Liver (tissue), 9 donors: ENCODE results near the gene LIPM. TPM values are rescaled to one million over a fixed set of nuclear protein-coding genes. Genes with fewer than 3 reads are reported as not detected.

Experiments
- DNase-seq: peaks from one replicate; pipeline ENCODE4 v3.0.0-alpha.2; 2017; ENCODE audit warnings: low spot score
- H3K27ac ChIP-seq, 2 donors: one replicate each; pipeline ENCODE4 v1.7.0; 2013; ENCODE audit warnings: inconsistent platforms in 2 of 2, low read length in 2 of 2, control low read depth in 1 of 2, low read depth in 1 of 2, mild to moderate bottlenecking in 1 of 2
- H3K27me3 ChIP-seq, 4 donors: one replicate each; pipeline versions ENCODE4 v1.6.1 to v1.7.0; 2013; ENCODE audit warnings: low read length in 3 of 4, inconsistent platforms in 1 of 4, mild to moderate bottlenecking in 1 of 4, moderate library complexity in 1 of 4; ENCODE audit not compliant: control insufficient read depth in 4 of 4, insufficient read depth in 4 of 4
- H3K36me3 ChIP-seq, 4 donors: one replicate each; pipeline versions ENCODE4 v1.6.1 to v1.7.0; 2013; ENCODE audit warnings: low read length in 3 of 4, mild to moderate bottlenecking in 3 of 4, low read depth in 1 of 4, moderate library complexity in 1 of 4; ENCODE audit not compliant: control insufficient read depth in 4 of 4, insufficient read depth in 3 of 4
- H3K4me1 ChIP-seq, 4 donors: one replicate each; pipeline versions ENCODE4 v1.6.1 to v1.7.0; 2013; ENCODE audit warnings: low read length in 3 of 4, mild to moderate bottlenecking in 3 of 4, moderate library complexity in 1 of 4; ENCODE audit not compliant: control insufficient read depth in 4 of 4, insufficient read depth in 4 of 4
- H3K4me3 ChIP-seq, 3 donors: one replicate each; pipeline versions ENCODE4 v1.6.1 to v1.7.0; 2013; ENCODE audit warnings: low read length in 3 of 3, control low read depth in 1 of 3, low read depth in 1 of 3, mild to moderate bottlenecking in 1 of 3
- H3K9ac ChIP-seq, 2 donors: one replicate each; pipeline ENCODE4 v1.7.0; 2013; ENCODE audit warnings: low read length in 2 of 2, mild to moderate bottlenecking in 2 of 2, moderate library complexity in 2 of 2, control low read depth in 1 of 2, low read depth in 1 of 2
- H3K9me3 ChIP-seq, 4 donors: one replicate each; pipeline versions ENCODE4 v1.6.1 to v1.7.0; 2013; ENCODE audit warnings: low read length in 3 of 4; ENCODE audit not compliant: control insufficient read depth in 4 of 4
- ATF3 ChIP-seq: IDR thresholded peaks from 2 replicates; pipeline ENCODE4 v1.6.1; 2016; ENCODE audit warnings: antibody characterized with exemption
- CTCF ChIP-seq: fragments of 150-350 bp; IDR thresholded peaks from 2 replicates; pipeline ENCODE4 v1.5.1; 2017; ENCODE audit warnings: improper control_type of control experiment, low read depth, low read length; ENCODE audit not compliant: missing input control
- EGR1 ChIP-seq, 2 donors: IDR thresholded peaks; 2 replicates each; pipeline ENCODE4 v1.6.1; 2016 to 2018; ENCODE audit warnings: antibody characterized with exemption in 2 of 2, low read depth in 2 of 2
- GABPA ChIP-seq, 2 donors: IDR thresholded peaks in 1 of 2; conservative IDR thresholded peaks in 1 of 2; 2 replicates each; pipeline ENCODE4 v1.6.1; 2016; ENCODE audit warnings: antibody characterized with exemption in 2 of 2, mild to moderate bottlenecking in 1 of 2, moderate library complexity in 1 of 2
- HNF4A ChIP-seq, 2 donors: conservative IDR thresholded peaks; 2 replicates each; pipeline ENCODE4 v1.6.1; 2016; ENCODE audit warnings: antibody characterized with exemption in 2 of 2, mild to moderate bottlenecking in 2 of 2
- HNF4G ChIP-seq: IDR thresholded peaks from 2 replicates; pipeline ENCODE4 v1.6.1; 2016; ENCODE audit warnings: antibody characterized with exemption
- JUND ChIP-seq, 2 donors: IDR thresholded peaks; 2 replicates each; pipeline ENCODE4 v1.6.1; 2016; ENCODE audit warnings: antibody characterized with exemption in 2 of 2
- MAX ChIP-seq: IDR thresholded peaks from 2 replicates; pipeline ENCODE4 v1.6.1; 2016; ENCODE audit warnings: antibody characterized with exemption
- NR2F2 ChIP-seq: IDR thresholded peaks from 2 replicates; pipeline ENCODE4 v1.6.1; 2016; ENCODE audit warnings: antibody characterized with exemption
- RAD21 ChIP-seq, 2 donors: IDR thresholded peaks; 2 replicates each; pipeline ENCODE4 v1.6.1; 2016; ENCODE audit warnings: antibody characterized with exemption in 2 of 2, mild to moderate bottlenecking in 2 of 2
- REST ChIP-seq: IDR thresholded peaks from 2 replicates; pipeline ENCODE4 v1.6.1; 2016; ENCODE audit warnings: antibody characterized with exemption, mild to moderate bottlenecking
- RXRA ChIP-seq, 2 donors: IDR thresholded peaks; 2 replicates each; pipeline ENCODE4 v1.6.1; 2017 to 2018; ENCODE audit warnings: antibody characterized with exemption in 2 of 2, mild to moderate bottlenecking in 1 of 2
- SP1 ChIP-seq: IDR thresholded peaks from 2 replicates; pipeline ENCODE4 v1.6.1; 2018; ENCODE audit warnings: antibody characterized with exemption, mild to moderate bottlenecking
- TAF1 ChIP-seq: conservative IDR thresholded peaks from 2 replicates; pipeline ENCODE4 v1.6.1; 2016; ENCODE audit warnings: antibody characterized with exemption, mild to moderate bottlenecking
- YY1 ChIP-seq: IDR thresholded peaks from 2 replicates; pipeline ENCODE4 v1.6.1; 2016; ENCODE audit warnings: antibody characterized with exemption, mild to moderate bottlenecking
- ZBTB33 ChIP-seq: IDR thresholded peaks from 2 replicates; pipeline ENCODE4 v1.6.1; 2016; ENCODE audit warnings: antibody characterized with exemption
- WGBS: extraction: QIAGEN DNeasy Blood & Tissue Kit; methylation state at CpG from one replicate; pipeline ENCODE4 v1.1.7; 2013; 5-methylcytosine and 5-hydroxymethylcytosine counted together
- polyA plus RNA-seq, 2 donors: library from polyadenylated mRNA; stranded (reverse) in 1 of 2; unstranded in 1 of 2; fragments of 200-250 nt in 1 of 2; fragments of >200 nt in 1 of 2; fragmentation: Nextera tagmentation in 1 of 2; extraction: Ambion mirVana in 1 of 2; gene quantifications; one replicate each; pipeline versions ENCODE4 v1.2.1 to v1.2.3, GENCODE V29; 2013 to 2015
- total RNA-seq, 2 donors: library from RNA; depleted of rRNA; stranded (reverse); fragments of >200 nt; gene quantifications; one replicate each; pipeline ENCODE4 v1.2.3, GENCODE V29; 2014
- donor health status: healthy.
- donor health status: healthy.
- donor health status: healthy.
- donor health status: healthy.
- donor health status: healthy.

LIPM gene
- total and polyA plus RNA-seq, 4 donors, result not detected

GRCh38 chr10:88819290-88819689 is 16.8 kb downstream of the LIPM start:
- H3K27me3 ChIP-seq, result no peaks in the 10 kb centered on the region
- DNase-seq, result no peak
- no peaks in the 10 kb centered on the region for H3K36me3 ChIP-seq
- no peaks in the 10 kb centered on the region for H3K4me1 ChIP-seq
- no peak overlapping the region for H3K27ac ChIP-seq
- H3K9me3 ChIP-seq, result no peaks in the 10 kb centered on the region
- no peak overlapping the region for H3K4me3 ChIP-seq
- H3K9ac ChIP-seq, result no peak overlapping the region
- 90% methylated on average over 3 of the region's 3 CpGs for WGBS
- TF ChIP-seq TAF1, result no peak
- no peak for TF ChIP-seq NR2F2
- TF ChIP-seq GABPA (IDR thresholded peaks at IDR 0.05 in 1 of 2, conservative IDR thresholded peaks at IDR 0.05 in 1 of 2), result no peak
- TF ChIP-seq RAD21 (IDR thresholded peaks at IDR 0.05), result no peak
- TF ChIP-seq CTCF, result no peak
- TF ChIP-seq MAX, result no peak
- TF ChIP-seq YY1, result no peak
- no peak for TF ChIP-seq HNF4A (conservative IDR thresholded peaks at IDR 0.05)
- TF ChIP-seq ATF3, result no peak

- Histone ChIP-seq H3K36me3 (no peaks in the 10 kb centered on the region), H3K9me3 (no peaks in the 10 kb centered on the region), H3K4me3 (no peak overlapping the region), H3K27me3 (no peaks in the 10 kb centered on the region), H3K27ac (no peak overlapping the region), H3K4me1 (peaks cover 0 to 2% (median 0%) of the 10 kb centered on the region in 4 donors), H3K9ac (no peak overlapping the region)
- DNase-seq, result no peak
- TF ChIP-seq ZBTB33 (no peak), REST (no peak), CTCF (no peak), HNF4G (no peak), SP1 (no peak), RAD21 (IDR thresholded peaks at IDR 0.05) (no peak), RXRA (IDR thresholded peaks at IDR 0.05) (no peak), JUND (IDR thresholded peaks at IDR 0.05) (no peak), MAX (no peak), HNF4A (conservative IDR thresholded peaks at IDR 0.05) (no peak), EGR1 (IDR thresholded peaks at IDR 0.05; ENCODE audit: low read depth in 2 of 2) (no peak), GABPA (IDR thresholded peaks at IDR 0.05 in 1 of 2, conservative IDR thresholded peaks at IDR 0.05 in 1 of 2) (no peak), YY1 (no peak)
Observed at GRCh38 chr10:88820748-88821401, 18.3 kb downstream of the LIPM start.
